Measurements from ENCODE around the gene IQSEC1.

Gene IQSEC1

GRCh38 chr3:13067778-13068177 is 5.5 kb downstream of the IQSEC1 start:
- no peak for DNase-seq (ENCODE audit: low read depth)

GRCh38 chr3:13066834-13067233 is 6.4 kb downstream of the IQSEC1 start:
- DNase-seq (ENCODE audit: low read depth): no peak

GRCh38 chr3:13066236-13066635 is 7.0 kb downstream of the IQSEC1 start:
- DNase-seq (ENCODE audit: low read depth): no peak

GRCh38 chr3:13065727-13066126 is 7.5 kb downstream of the IQSEC1 start:
- no peak for DNase-seq (ENCODE audit: low read depth)

GRCh38 chr3:13064964-13065363 is 8.3 kb downstream of the IQSEC1 start:
- DNase-seq (ENCODE audit: low read depth): no peak

- DNase-seq (ENCODE audit: low read depth): no peak
These were observed 8.9 kb downstream of the IQSEC1 start for GRCh38 chr3:13064159-13064868.

- no peak for DNase-seq (ENCODE audit: low read depth)
These were observed 10.0 kb downstream of the IQSEC1 start for GRCh38 chr3:13063225-13063624.

- DNase-seq (ENCODE audit: low read depth): no peak
These were observed 10.6 kb downstream of the IQSEC1 start for GRCh38 chr3:13062647-13063046.

GRCh38 chr3:13060341-13060910 is 12.8 kb downstream of the IQSEC1 start:
- DNase-seq (ENCODE audit: low read depth): no peak

GRCh38 chr3:13058346-13059120 is 14.7 kb downstream of the IQSEC1 start:
- no peak for DNase-seq (ENCODE audit: low read depth)

GRCh38 chr3:13057282-13058040 is 15.8 kb downstream of the IQSEC1 start:
- DNase-seq (ENCODE audit: low read depth): no peak

GRCh38 chr3:13055634-13056033 is 17.6 kb downstream of the IQSEC1 start:
- DNase-seq (ENCODE audit: low read depth): no peak

- DNase-seq (ENCODE audit: low read depth): no peak
These were observed 18.6 kb downstream of the IQSEC1 start for GRCh38 chr3:13054341-13055285.

- DNase-seq (ENCODE audit: low read depth): no peak
These were observed 19.3 kb downstream of the IQSEC1 start for GRCh38 chr3:13053893-13054292.

- no peak for DNase-seq (ENCODE audit: low read depth)
These were observed 19.8 kb downstream of the IQSEC1 start for GRCh38 chr3:13053420-13053819.

GRCh38 chr3:13052191-13052820 is 20.9 kb downstream of the IQSEC1 start:
- no peak for DNase-seq (ENCODE audit: low read depth)

- no peak for DNase-seq (ENCODE audit: low read depth)
These were observed 21.6 kb downstream of the IQSEC1 start for GRCh38 chr3:13051581-13051980.

GRCh38 chr3:13051066-13051465 is 22.2 kb downstream of the IQSEC1 start:
- no peak for DNase-seq (ENCODE audit: low read depth)

GRCh38 chr3:13050446-13050845 is 22.8 kb downstream of the IQSEC1 start:
- DNase-seq (ENCODE audit: low read depth): no peak

GRCh38 chr3:13049400-13049799 is 23.8 kb downstream of the IQSEC1 start:
- DNase-seq (ENCODE audit: low read depth): no peak

Measured in stimulated activated CD8-positive, alpha-beta memory T cell treated with anti-CD3 and anti-CD28 coated beads, Interleukin-12 subunit alpha, Interleukin-12 subunit beta, amount 100 ng/mL, for 1 hour (primary cell).